GM12891 (cell line): Measurements from ENCODE around the gene GPSM1.

Experiments used
- POLR2A ChIP-seq: IDR thresholded peaks from 2 replicates; pipeline ENCODE4 v1.6.1; 2011; ENCODE audit warnings: low read depth, low read length, control low read depth
- POLR2AphosphoS5 ChIP-seq: IDR thresholded peaks from 2 replicates; pipeline ENCODE4 v1.6.1; 2011; ENCODE audit warnings: low read depth, low read length, control low read depth
- SPI1 ChIP-seq: IDR thresholded peaks from 2 replicates; pipeline ENCODE4 v1.6.1; 2011; ENCODE audit warnings: low read depth, low read length, control low read depth
- TAF1 ChIP-seq: IDR thresholded peaks from 2 replicates; pipeline ENCODE4 v1.6.1; 2011; ENCODE audit warnings: low read depth, low read length, control low read depth

GRCh38 chr9:136333486-136333885 lies 6.1 kb downstream of the GPSM1 start:
- TF ChIP-seq POLR2A (no peak), POLR2AphosphoS5 (no peak), TAF1 (no peak), SPI1 (no peak)
